MCF 10A (cell line): Measurements from ENCODE around the gene DVL1. TPM values are rescaled to one million over a fixed set of nuclear protein-coding genes. Genes with fewer than 3 reads are reported as not detected.
A peak's percentile ranks its signal among the peaks of the same experiment; 100 is the strongest.

Experiments
- BruUV-seq: library from RNA; stranded (reverse); fragments of 400-500 nt; replicated peaks from 2 replicates; lab custom pipeline; 2021; lab: Mats Ljungman, UMichigan
- CTCF ChIA-PET: fragments of 300-600 bp; sonication (Branson Sonifier 250); formaldehyde crosslinking; extraction: SDS; loops from one replicate; lab custom pipeline; 2021; ENCODE audit warnings: antibody characterized with exemption, inconsistent platforms; lab: Yijun Ruan, JAX
- POLR2A ChIA-PET: fragments of 300-600, 350-650 bp; sonication (Branson Sonifier 250); formaldehyde crosslinking; extraction: SDS; loops from one replicate; lab custom pipeline; 2020; ENCODE audit warnings: antibody characterized with exemption, inconsistent platforms; lab: Yijun Ruan, JAX
- DNase-seq: peaks from one replicate; pipeline ENCODE4 v3.0.0-alpha.2; 2018; ENCODE audit not compliant: unreplicated experiment
- H3K27ac Mint-ChIP-seq: one replicate; pipeline ENCODE4 v1.8.0; 2022; ENCODE audit warnings: mild to moderate bottlenecking, low read depth, mixed read lengths; ENCODE audit not compliant: unreplicated experiment
- H3K27me3 Mint-ChIP-seq: one replicate; pipeline ENCODE4 v1.8.0; 2022; ENCODE audit warnings: mixed read lengths; ENCODE audit not compliant: insufficient read depth, unreplicated experiment
- H3K36me3 Mint-ChIP-seq: one replicate; pipeline ENCODE4 v1.8.0; 2022; ENCODE audit warnings: mild to moderate bottlenecking, moderate library complexity, mixed read lengths; ENCODE audit not compliant: insufficient read depth, unreplicated experiment
- H3K4me1 Mint-ChIP-seq: one replicate; pipeline ENCODE4 v1.8.0; 2022; ENCODE audit warnings: mixed read lengths; ENCODE audit not compliant: insufficient read depth, unreplicated experiment
- H3K4me3 Mint-ChIP-seq: one replicate; pipeline ENCODE4 v1.8.0; 2022; ENCODE audit warnings: mild to moderate bottlenecking, moderate library complexity, mixed read lengths; ENCODE audit not compliant: unreplicated experiment
- H3K9me3 Mint-ChIP-seq: one replicate; pipeline ENCODE4 v1.8.0; 2022; ENCODE audit warnings: mixed read lengths; ENCODE audit not compliant: unreplicated experiment
- intact Hi-C: fragments of 100-400 bp; cut with micrococcal nuclease; formaldehyde crosslinking; loops from 2 replicates; pipeline ENCODE4 v1.14.1; 2022
- total RNA-seq: library from RNA; stranded (reverse); gene quantifications from 2 replicates; pipeline ENCODE4 v1.2.3, GENCODE V29; 2022
- TF ChIP-seq, protein P1 (sequence below): fragments of 200-600 bp; IDR thresholded peaks from one replicate; pipeline ENCODE4 v1.8.0; 2022; ENCODE audit warnings: antibody characterized with exemption, mild to moderate bottlenecking; ENCODE audit not compliant: unreplicated experiment

DVL1 gene
- total RNA-seq, 1 experiment from 2014 or later = 113 TPM

DNA sequence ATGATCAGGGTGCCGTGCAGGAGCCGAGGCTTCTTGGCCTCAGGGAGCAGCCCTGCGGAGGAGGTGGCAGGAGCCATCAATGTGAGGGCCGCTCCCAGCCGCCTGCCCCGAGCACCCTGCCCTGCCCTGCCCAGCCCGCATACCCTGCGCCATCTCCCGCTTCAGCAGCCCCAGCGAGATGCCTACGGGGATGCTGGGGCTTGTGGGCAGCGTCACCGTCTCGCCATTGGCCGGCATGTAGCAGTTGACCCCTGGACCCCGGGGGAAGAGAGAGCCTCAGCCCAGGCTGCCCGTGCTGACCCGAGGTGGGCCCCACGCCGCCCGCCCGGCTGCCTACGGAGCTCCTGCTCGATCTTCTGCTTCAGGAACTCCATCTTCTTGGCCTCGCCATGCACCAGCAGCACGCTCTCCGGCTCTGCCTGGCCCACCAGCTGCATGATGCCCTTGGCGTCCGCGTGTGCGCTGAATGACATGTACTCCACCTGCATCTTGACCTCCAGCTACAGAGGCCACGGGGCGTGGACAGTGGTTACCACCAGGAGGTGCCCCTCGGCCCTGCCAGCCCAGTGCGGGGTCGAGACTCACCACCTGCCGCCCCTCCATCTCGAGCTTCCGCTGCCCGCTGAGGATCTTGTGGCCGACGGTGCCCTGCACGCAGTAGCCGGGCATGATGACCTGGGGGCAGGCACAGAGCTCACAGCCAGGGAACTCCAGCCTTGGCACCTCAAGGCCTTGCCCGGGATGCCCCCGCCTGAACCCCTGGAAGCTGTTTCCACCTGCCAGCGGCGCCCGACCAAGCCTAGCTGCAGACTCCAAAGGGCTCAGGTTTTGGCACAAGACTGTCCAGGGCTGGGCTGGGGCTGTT is 36.5 kb downstream of the DVL1 start:
- BruUV-seq = no TSS peak
- no peak for DNase-seq
- no peak overlapping the region for H3K4me3 Mint-ChIP-seq
- H3K36me3 Mint-ChIP-seq = peaks cover 70% of the 10 kb centered on the region
- intact Hi-C loops = no loop called here
- POLR2A ChIA-PET = interaction anchor here (0.7 kb wide), 1 partner anchor 530 kb away, joined by 3 read pairs; no protein-coding TSS in a partner anchor
- H3K9me3 Mint-ChIP-seq = no peaks in the 10 kb centered on the region
- peaks cover 5% of the 10 kb centered on the region for H3K4me1 Mint-ChIP-seq
- H3K27ac Mint-ChIP-seq = no peak overlapping the region
- TF ChIP-seq, protein P1, sequence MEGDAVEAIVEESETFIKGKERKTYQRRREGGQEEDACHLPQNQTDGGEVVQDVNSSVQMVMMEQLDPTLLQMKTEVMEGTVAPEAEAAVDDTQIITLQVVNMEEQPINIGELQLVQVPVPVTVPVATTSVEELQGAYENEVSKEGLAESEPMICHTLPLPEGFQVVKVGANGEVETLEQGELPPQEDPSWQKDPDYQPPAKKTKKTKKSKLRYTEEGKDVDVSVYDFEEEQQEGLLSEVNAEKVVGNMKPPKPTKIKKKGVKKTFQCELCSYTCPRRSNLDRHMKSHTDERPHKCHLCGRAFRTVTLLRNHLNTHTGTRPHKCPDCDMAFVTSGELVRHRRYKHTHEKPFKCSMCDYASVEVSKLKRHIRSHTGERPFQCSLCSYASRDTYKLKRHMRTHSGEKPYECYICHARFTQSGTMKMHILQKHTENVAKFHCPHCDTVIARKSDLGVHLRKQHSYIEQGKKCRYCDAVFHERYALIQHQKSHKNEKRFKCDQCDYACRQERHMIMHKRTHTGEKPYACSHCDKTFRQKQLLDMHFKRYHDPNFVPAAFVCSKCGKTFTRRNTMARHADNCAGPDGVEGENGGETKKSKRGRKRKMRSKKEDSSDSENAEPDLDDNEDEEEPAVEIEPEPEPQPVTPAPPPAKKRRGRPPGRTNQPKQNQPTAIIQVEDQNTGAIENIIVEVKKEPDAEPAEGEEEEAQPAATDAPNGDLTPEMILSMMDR = no peak
- CTCF ChIA-PET = interaction anchor here (0.7 kb wide), 2 partner anchors 193 to 263 kb away, joined by 4 to 5 read pairs; no protein-coding TSS in a partner anchor
- no peaks in the 10 kb centered on the region for H3K27me3 Mint-ChIP-seq

DNA sequence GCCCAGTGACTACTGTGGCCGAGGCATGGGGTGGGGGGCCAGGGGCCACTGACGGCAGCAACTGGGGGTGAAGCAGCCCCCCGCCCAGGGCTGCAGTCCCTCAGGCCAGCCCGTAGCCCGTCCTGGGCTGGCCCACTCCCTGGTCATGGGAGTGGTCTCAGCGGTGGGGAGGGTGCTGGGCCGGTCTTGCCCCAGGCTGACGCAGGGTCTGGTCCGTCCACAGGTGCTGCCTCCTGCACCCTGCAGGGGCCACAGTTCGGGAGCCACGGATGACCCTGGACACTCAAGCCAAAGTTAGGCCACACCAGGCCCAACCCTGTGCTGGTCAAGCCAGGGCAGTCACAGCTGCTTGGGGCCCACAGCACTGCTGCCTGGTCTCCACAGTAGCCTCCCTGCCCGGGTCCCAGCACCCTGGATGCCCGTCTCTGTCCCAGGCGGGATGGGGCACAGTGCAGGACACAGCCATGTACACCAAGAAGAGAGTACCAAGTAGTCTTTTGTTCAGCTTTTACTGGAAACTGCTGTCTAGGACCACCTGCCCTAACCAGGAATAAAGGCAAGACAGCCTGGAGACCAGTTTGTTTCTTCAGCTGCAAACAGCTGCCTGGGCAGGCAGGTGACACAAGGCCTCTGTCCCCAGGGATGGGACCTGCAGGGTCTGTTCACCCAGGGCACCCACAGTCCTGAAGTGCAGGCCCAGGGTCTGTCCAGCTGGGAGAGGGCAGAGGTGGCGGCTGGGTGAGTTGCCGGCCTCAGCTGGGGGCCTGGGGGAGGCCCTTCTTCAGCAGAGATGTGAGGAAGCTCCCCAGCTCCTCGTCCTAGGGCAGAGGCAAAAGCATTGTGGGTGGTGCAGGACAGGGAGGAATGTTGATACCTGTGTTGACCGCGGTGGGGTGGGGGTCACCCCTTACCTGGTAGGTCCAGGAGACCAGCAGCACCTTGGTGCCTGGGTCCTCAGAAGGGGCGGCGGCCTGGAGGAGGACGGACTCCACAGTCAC is 37.8 kb downstream of the DVL1 start:
- Mint-ChIP-seq H3K36me3 (peaks cover 62% of the 10 kb centered on the region), H3K27ac (no peak overlapping the region), H3K9me3 (no peaks in the 10 kb centered on the region), H3K27me3 (no peaks in the 10 kb centered on the region), H3K4me1 (peaks cover 4% of the 10 kb centered on the region), H3K4me3 (no peak overlapping the region)
- POLR2A ChIA-PET = interaction anchor here (0.6 to 1.9 kb wide), 4 partner anchors 11 to 580 kb away, joined by 3 to 5 read pairs (median 3); no protein-coding TSS in a partner anchor
- TF ChIP-seq, protein P1 = no peak
- intact Hi-C loops = no loop called here
- no peak for DNase-seq
- CTCF ChIA-PET = no interaction called here
- BruUV-seq = TSS peak; percentile 55

DNA sequence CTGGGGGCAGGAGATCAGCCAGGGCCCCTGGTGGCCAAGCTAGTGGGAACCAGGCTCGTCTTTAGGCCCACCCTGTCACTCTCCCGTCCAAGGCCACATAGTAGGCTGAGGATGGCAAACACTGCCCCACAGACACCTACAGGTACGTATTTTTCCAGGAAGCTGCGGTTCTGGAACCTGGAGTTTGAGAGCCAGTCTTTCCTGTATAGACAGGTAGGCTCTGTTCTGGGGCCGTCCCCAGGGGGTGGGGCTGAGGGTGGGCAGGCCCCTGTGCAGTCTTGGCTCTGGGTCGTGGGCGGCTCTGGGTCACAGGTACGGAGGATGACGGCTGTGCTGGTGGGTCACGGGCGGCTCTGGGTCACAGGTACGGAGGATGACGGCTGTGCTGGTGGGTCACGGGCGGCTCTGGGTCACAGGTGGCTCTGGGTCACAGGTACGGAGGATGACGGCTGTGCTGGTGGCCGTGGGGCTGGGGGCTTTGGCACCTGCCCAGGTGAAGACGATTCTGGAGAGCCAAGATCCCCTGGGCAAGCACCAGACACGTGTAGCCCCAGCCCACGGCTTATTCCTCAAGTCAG is 38.7 kb downstream of the DVL1 start:
- POLR2A ChIA-PET = interaction anchor here (0.6 to 1.9 kb wide), 3 partner anchors 15 to 581 kb away, joined by 3 to 5 read pairs (median 3); no protein-coding TSS in a partner anchor
- H3K9me3 Mint-ChIP-seq = no peaks in the 10 kb centered on the region
- no peaks in the 10 kb centered on the region for H3K27me3 Mint-ChIP-seq
- intact Hi-C loops = no loop called here
- peak overlapping the region; percentile 81 for H3K4me3 Mint-ChIP-seq
- CTCF ChIA-PET = interaction anchor here (0.8 to 1.2 kb wide), 2 partner anchors 19 to 63 kb away, joined by 3 to 4 read pairs; no protein-coding TSS in a partner anchor
- no peak overlapping the region for H3K27ac Mint-ChIP-seq
- H3K36me3 Mint-ChIP-seq = peaks cover 54% of the 10 kb centered on the region
- peaks cover 12% of the 10 kb centered on the region for H3K4me1 Mint-ChIP-seq
- TF ChIP-seq, protein P1 = no peak
- BruUV-seq = no TSS peak
- DNase-seq = no peak
